ENCODE results near the gene TTC23L. TPM values are rescaled to one million over a fixed set of nuclear protein-coding genes. Genes with fewer than 3 reads are reported as not detected.
"Not testable (repeated sequence)": the region's sequence is repeated elsewhere in the genome, so short reads cannot be mapped to it uniquely, and the experiment has no call there.

Gene TTC23L
- total and polyA plus RNA-seq, 8 donors: 0.15 to 1.5 (median 0.89) TPM; not detected in 5

DNA sequence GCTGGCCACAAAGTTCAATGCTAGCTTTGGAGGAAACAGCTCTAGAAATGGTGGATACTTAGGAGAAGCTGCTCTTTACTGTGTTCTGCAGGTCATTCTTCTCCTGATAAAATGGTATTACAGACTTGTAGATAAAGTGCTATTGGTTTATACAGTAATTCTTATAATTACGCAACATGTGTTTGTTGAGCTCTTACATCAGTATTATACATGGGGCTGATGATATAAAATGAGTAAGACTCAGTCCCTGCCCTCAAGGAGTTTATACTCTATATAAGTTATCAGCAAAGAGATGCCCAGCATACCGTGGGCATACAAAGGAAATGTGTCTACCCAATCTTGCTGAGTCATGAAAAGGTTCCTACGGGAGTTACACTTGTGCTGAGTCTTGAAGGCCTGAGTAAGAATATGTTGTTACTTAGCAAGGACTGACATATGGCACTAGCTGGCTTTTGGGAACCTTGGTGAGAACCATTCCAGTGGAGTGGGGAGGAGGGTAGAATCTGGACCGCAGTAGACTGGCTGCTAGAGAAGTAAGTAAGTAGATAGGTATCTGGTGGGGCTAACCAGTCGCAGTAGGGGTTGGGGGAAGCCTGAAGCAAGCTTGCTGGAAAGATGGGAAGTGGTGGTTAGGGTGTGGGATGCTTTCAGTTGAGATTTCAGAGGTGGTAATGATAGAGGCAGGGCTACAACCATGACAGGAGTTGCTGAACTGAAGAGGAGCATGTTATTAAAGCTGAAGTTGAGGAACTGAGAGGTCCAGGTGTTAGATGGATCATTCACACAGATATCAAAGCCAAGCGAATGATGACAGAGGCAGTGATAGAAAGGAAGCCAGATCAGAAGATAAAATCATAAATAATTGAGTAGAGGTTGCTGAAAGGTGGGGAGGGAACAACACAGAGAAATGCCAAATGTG lies 11.1 kb upstream of the TTC23L start:
- Histone ChIP-seq H3K27ac (no peak overlapping the region), H3K27me3 (no peaks in the 10 kb centered on the region), H3K9me3 (no peaks in the 10 kb centered on the region), H3K36me3 (peaks cover 21 to 80% (median 75%) of the 10 kb centered on the region in 4 donors), H3K4me1 (no peaks in the 10 kb centered on the region), H3K4me3 (no peak overlapping the region)
- 81 to 94% (median 91%) methylated on average over 6 of the region's 6 CpGs for WGBS, 5 donors
- intact Hi-C loops (cut with DNase I; ENCODE audit: low total_unique reads): loop anchor here (10.0 kb wide), 1 partner anchor 1353 kb away; no protein-coding TSS in a partner anchor
- TF ChIP-seq POLR2A (IDR thresholded peaks at IDR 0.05) (no peak), EP300 (IDR thresholded peaks at IDR 0.05) (no peak), POLR2AphosphoS5 (IDR thresholded peaks at IDR 0.05) (no peak), CTCF (IDR thresholded peaks at IDR 0.05) (no peak)
- no peak for DNase-seq

DNA sequence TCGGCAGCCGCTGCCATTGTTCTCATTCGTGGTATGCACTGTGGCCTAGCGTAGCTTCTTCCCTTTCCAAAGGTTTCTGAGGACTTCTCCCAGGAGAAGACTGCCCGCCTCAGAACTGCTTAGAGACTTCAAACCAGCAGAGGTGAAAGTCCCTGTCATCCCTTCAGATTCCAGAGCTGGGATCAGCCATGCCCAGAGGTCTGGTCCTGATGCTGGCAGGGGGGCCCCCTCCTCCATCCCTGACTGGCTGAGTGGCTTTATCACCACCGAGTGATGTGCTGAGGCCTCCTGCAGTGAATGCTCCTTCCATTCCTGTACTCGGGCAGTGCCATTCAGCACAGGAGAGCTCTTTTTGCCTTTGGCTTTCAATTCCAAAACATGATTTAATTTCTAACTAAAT lies 8.1 kb upstream of the TTC23L start:
- intact Hi-C loops (cut with DNase I; ENCODE audit: low total_unique reads): loop anchor here (10.0 kb wide), 1 partner anchor 336 kb away; no protein-coding TSS in a partner anchor
- DNase-seq, H3K4me1 ChIP-seq, H3K27ac ChIP-seq, H3K9me3 ChIP-seq, H3K27me3 ChIP-seq, H3K4me3 ChIP-seq: not testable (repeated sequence)
- 73 to 92% (median 84%) methylated on average over 6 to 7 of the region's 7 CpGs for WGBS, 5 donors
- peaks cover 13 to 52% (median 49%) of the 10 kb centered on the region in 4 donors for H3K36me3 ChIP-seq

DNA sequence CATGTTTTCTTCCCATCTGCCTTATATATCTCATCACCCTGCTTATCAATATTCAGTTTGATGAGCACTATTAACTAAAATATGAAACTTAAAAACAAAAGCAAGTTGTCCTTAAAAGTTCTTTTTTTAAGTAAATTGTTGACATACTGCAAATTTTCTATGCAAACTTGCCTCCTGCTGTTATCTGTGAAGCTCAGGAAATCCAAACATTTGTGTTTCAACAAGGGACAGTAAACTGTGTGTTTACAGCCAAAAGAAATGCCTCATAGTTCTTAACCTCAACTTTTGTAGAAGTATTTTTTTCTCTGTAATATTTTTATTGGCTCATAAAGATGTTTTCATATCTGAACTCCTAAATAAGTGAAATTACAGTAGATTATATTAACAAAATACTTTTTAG lies 7.7 kb upstream of the TTC23L start:
- TF ChIP-seq POLR2AphosphoS5 (IDR thresholded peaks at IDR 0.05) (no peak), CTCF (IDR thresholded peaks at IDR 0.05) (no peak), POLR2A (IDR thresholded peaks at IDR 0.05) (no peak), EP300 (IDR thresholded peaks at IDR 0.05) (no peak)
- intact Hi-C loops (cut with DNase I; ENCODE audit: low total_unique reads): loop anchor here (10.0 kb wide), 1 partner anchor 337 kb away; no protein-coding TSS in a partner anchor
- Histone ChIP-seq H3K36me3 (peaks cover 13 to 47% (median 45%) of the 10 kb centered on the region in 4 donors), H3K4me3 (no peak overlapping the region), H3K4me1 (no peaks in the 10 kb centered on the region), H3K9me3 (no peaks in the 10 kb centered on the region), H3K27ac (no peak overlapping the region), H3K27me3 (no peaks in the 10 kb centered on the region)
- DNase-seq: no peak

DNA sequence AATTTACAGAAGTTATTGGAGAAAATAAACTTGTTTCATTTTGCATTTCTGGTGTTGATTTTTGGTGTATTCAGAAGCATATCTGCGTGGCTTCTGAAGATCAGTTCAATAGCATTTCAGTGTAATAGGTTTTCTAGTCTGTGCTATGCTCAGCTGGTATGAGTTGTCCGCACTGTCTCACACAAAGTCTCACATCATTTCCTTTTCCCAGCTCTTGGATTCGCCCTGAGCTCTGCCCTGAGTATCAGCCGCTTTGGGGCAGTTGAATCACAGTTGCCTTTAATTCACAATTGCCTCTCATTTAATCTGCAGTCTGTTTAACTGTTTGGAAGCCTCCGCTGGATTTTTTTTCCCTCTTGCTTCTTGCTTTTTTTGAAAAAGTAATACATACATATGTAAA lies 6.4 kb upstream of the TTC23L start:
- H3K36me3 ChIP-seq: peaks cover 7 to 35% (median 32%) of the 10 kb centered on the region in 4 donors
- intact Hi-C loops (cut with DNase I; ENCODE audit: low total_unique reads): loop anchor here (10.0 kb wide), 1 partner anchor 338 kb away; no protein-coding TSS in a partner anchor
- WGBS, 5 donors: 93 to 97% (median 94%) methylated on average over 5 of the region's 5 CpGs
- H3K4me3 ChIP-seq: no peak overlapping the region
- H3K9me3 ChIP-seq: no peaks in the 10 kb centered on the region
- no peaks in the 10 kb centered on the region for H3K27me3 ChIP-seq
- TF ChIP-seq POLR2A (IDR thresholded peaks at IDR 0.05) (no peak), CTCF (IDR thresholded peaks at IDR 0.05) (no peak), EP300 (IDR thresholded peaks at IDR 0.05) (no peak), POLR2AphosphoS5 (IDR thresholded peaks at IDR 0.05) (no peak)
- H3K4me1 ChIP-seq: no peaks in the 10 kb centered on the region
- DNase-seq: no peak
- H3K27ac ChIP-seq: no peak overlapping the region
